Esophagus muscularis mucosa (tissue), 4 donors: ENCODE measurements around the gene SPON1. TPM values are rescaled to one million over a fixed set of nuclear protein-coding genes. Genes with fewer than 3 reads are reported as not detected.
"Not testable (repeated sequence)": the region's sequence is repeated elsewhere in the genome, so short reads cannot be mapped to it uniquely, and the experiment has no call there.

Source experiments
- DNase-seq: peaks from one replicate; pipeline ENCODE4 v3.0.0-alpha.2; 2017; ENCODE audit errors: extremely low spot score
- H3K27ac ChIP-seq, 4 donors: fragments of 200-600 bp; sonication (generic); replicated peaks in 1 of 4; 1 replicate in 3 of 4; 2 replicates in 1 of 4; pipeline ENCODE4 v1.5.1; 2016 to 2019; ENCODE audit warnings: mild to moderate bottlenecking in 1 of 4
- H3K27me3 ChIP-seq, 4 donors: fragments of 200-600 bp; sonication (generic); one replicate each; pipeline versions ENCODE4 v1.5.1 to v1.6.0; 2016 to 2019
- H3K36me3 ChIP-seq, 4 donors: fragments of 200-600 bp; sonication (generic); one replicate each; pipeline ENCODE4 v1.5.1; 2016 to 2019
- H3K4me1 ChIP-seq, 4 donors: fragments of 200-600 bp; sonication (generic); one replicate each; pipeline ENCODE4 v1.5.1; 2016 to 2019
- H3K4me3 ChIP-seq, 4 donors: fragments of 200-600 bp; sonication (generic); 1 replicate in 2 of 4; 2 replicates in 2 of 4; pipeline ENCODE4 v1.5.1; 2016 to 2019; ENCODE audit warnings: mild to moderate bottlenecking in 4 of 4, moderate library complexity in 1 of 4
- H3K9me3 ChIP-seq, 4 donors: fragments of 200-600 bp; sonication (generic); 1 replicate in 3 of 4; 2 replicates in 1 of 4; pipeline ENCODE4 v1.5.1; 2016 to 2019
- CTCF ChIP-seq, 3 experiments: fragments of 200-600 bp in 2 of 3; fragments of 450-650 bp in 1 of 3; sonication (generic) in 2 of 3; IDR thresholded peaks; one replicate each; pipeline ENCODE4 v1.5.1; 2017 to 2019; ENCODE audit warnings: antibody characterized with exemption in 3 of 3, mild to moderate bottlenecking in 2 of 3, moderate library complexity in 1 of 3
- EP300 ChIP-seq: sonication (generic); formaldehyde crosslinking; IDR thresholded peaks from one replicate; pipeline ENCODE4 v1.6.1; 2017; ENCODE audit warnings: antibody characterized with exemption
- POLR2A ChIP-seq: fragments of 450-650 bp; IDR thresholded peaks from one replicate; pipeline ENCODE4 v1.6.1; 2017; ENCODE audit warnings: antibody characterized with exemption, moderate library complexity, mild to moderate bottlenecking, low read depth
- POLR2AphosphoS5 ChIP-seq, 2 donors: sonication (generic); formaldehyde crosslinking; IDR thresholded peaks; one replicate each; pipeline ENCODE4 v1.6.1; 2017; ENCODE audit warnings: antibody characterized with exemption in 2 of 2
- WGBS: methylation state at CpG from one replicate; pipeline ENCODE4 v1.1.5; 2018; 5-methylcytosine and 5-hydroxymethylcytosine counted together
- intact Hi-C: fragments of 100-400 bp; cut with DNase I; formaldehyde crosslinking; loops from one replicate; pipeline ENCODE4 v1.15.1; 2023
- total RNA-seq, 4 donors: library from RNA; depleted of rRNA; stranded (reverse); fragments of >200 nt; gene quantifications; one replicate each; pipeline versions ENCODE4 v1.1.0 to v1.2.1, GENCODE V29; 2016

Gene SPON1
- total RNA-seq, 4 donors from 2014 or later = 12.5 to 25.2 (median 19.2) TPM

DNA sequence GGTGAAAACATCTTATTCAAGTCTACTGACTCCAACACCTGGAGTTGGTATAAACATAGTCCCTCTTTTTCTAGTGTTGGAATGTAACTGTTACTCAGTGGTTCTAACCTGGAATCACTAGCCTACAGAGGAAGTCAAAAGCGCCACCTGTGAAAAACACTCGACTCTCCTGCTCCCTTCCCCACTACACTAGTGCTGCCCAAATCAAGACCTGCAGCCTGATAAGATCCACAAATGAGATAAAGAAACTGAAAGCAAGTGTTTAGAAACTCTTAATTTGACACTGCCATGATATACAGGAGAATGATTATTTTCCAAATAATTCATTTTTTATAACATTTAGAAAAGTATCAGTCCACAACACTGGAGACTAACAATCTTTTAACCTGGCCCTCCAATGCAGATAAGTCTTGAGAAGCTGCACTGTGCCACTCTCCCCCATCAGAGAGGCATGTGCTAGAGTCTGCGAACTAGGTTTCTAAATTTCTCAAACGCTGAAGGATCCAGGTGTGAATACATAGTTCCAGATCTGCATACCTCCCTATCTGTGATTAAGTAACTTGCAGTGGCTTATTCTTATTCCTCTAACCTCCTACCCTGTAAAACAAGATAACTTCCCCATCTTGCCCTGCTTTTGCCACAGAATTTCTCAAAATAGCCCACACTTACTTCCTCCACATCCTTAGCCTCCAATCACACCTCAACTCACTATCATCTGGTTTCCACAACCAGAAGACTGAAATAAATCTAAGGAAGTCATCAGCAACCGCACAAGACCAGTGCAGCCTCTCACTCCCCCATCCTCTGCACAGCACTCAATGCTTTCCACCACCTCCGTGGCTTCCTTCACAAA, 308.4 kb downstream of the SPON1 start:
- H3K9me3 ChIP-seq = no peaks in the 10 kb centered on the region
- H3K27ac ChIP-seq = no peak overlapping the region
- no peak for DNase-seq
- H3K27me3 ChIP-seq = no peaks in the 10 kb centered on the region
- 70% methylated on average over 6 of the region's 6 CpGs for WGBS
- TF ChIP-seq POLR2A (no peak), EP300 (no peak), POLR2AphosphoS5 (IDR thresholded peaks at IDR 0.05) (no peak), CTCF (IDR thresholded peaks at IDR 0.05) (no peak)
- no peaks in the 10 kb centered on the region for H3K4me1 ChIP-seq
- H3K36me3 ChIP-seq = peaks cover 0 to 10% (median 4%) of the 10 kb centered on the region in 4 donors
- intact Hi-C loops = no loop called here
- H3K4me3 ChIP-seq = no peak overlapping the region

DNA sequence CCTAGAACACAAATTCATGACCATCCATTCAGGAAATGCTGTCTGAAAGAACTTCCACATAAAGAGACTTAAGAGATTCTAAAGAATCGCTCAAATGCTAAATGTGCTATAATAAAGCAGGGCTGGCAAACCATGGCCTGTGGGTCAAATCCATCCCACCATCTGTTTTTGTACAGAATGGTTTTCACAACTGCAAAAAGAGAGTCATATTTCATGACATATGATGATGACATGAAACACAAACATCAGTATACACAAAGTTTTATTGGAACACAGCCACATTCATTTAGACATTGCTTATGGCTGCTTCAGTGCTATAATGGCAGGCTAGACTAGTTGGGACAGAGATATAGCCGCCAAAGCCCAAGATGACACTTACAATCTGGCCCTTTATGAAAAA, 311.4 kb downstream of the SPON1 start:
- intact Hi-C loops = no loop called here
- H3K9me3 ChIP-seq = no peaks in the 10 kb centered on the region
- H3K27me3 ChIP-seq = no peaks in the 10 kb centered on the region
- H3K4me3 ChIP-seq = no peak overlapping the region
- H3K27ac ChIP-seq = no peak overlapping the region
- TF ChIP-seq POLR2A = no peak
- no peak for TF ChIP-seq POLR2AphosphoS5 (IDR thresholded peaks at IDR 0.05)
- no peak for TF ChIP-seq EP300
- TF ChIP-seq CTCF (IDR thresholded peaks at IDR 0.05) = no peak
- peaks cover 0 to 5% (median 2%) of the 10 kb centered on the region in 4 donors for H3K4me1 ChIP-seq
- no peak for DNase-seq
- WGBS = 89% methylated on average over 2 of the region's 2 CpGs
- H3K36me3 ChIP-seq = peaks cover 0 to 13% (median 8%) of the 10 kb centered on the region in 4 donors

DNA sequence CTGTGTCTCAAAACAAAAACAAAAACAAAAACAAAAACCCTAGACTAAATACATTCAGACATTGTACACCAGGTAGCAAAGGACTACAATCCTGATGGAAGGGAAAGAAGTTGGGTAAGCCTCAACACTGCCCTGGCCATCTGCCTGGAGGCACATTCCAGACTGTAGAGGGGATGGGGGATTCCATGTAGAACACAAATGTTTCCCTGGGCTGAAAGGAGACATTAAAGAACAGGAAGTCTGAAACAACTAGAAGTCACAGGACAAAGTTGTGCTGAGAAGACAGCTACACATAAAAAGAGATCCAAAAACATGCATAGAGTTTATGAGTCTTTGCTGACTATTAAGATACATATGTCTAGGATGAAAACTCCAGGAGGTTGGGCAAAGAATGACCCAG, 312.6 kb downstream of the SPON1 start:
- TF ChIP-seq POLR2A (no peak), CTCF (IDR thresholded peaks at IDR 0.05) (no peak), POLR2AphosphoS5 (IDR thresholded peaks at IDR 0.05) (no peak), EP300 (no peak)
- Histone ChIP-seq H3K36me3 (peaks cover 0 to 14% (median 12%) of the 10 kb centered on the region in 4 donors), H3K4me1 (peaks cover 0 to 5% (median 2%) of the 10 kb centered on the region in 4 donors), H3K27ac (no peak overlapping the region), H3K9me3 (no peaks in the 10 kb centered on the region), H3K27me3 (no peaks in the 10 kb centered on the region), H3K4me3 (no peak overlapping the region)
- intact Hi-C loops = no loop called here
- no peak for DNase-seq

DNA sequence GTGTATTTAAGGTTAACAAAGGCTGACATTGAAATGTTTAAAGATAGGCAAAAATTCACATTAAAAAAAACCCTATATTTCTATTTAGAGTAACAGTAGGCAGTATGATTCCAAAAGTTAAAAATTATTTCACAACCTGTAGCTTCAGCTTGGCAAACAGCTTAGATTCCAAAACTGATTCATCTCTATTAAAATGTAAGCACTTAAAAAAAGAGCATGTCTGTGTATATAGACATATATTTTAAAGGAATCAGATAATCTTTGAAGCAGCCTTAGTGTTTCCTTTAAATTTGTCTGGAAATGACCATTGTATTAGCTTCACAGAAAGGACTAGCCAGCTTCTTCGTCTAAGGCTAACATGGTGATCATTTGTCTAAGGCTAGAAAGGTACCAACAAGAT, 316.3 kb downstream of the SPON1 start:
- H3K27me3 ChIP-seq, H3K4me3 ChIP-seq, H3K9me3 ChIP-seq, H3K4me1 ChIP-seq, intact Hi-C loops, H3K27ac ChIP-seq, DNase-seq: not testable (repeated sequence)
- WGBS = 55% methylated on average over 1 of the region's 1 CpG
- peaks cover 0 to 24% (median 14%) of the 10 kb centered on the region in 4 donors for H3K36me3 ChIP-seq

- Histone ChIP-seq H3K36me3 (peaks cover 0 to 24% (median 11%) of the 10 kb centered on the region in 4 donors), H3K9me3 (no peaks in the 10 kb centered on the region), H3K27ac (peak overlapping the region in 1 of 4 donors; percentile 7), H3K4me3 (no peak overlapping the region), H3K4me1 (peaks cover 0 to 11% (median 0%) of the 10 kb centered on the region in 4 donors), H3K27me3 (no peaks in the 10 kb centered on the region)
- 79% methylated on average over 2 of the region's 2 CpGs for WGBS
- TF ChIP-seq POLR2A (no peak), POLR2AphosphoS5 (IDR thresholded peaks at IDR 0.05) (no peak), EP300 (no peak), CTCF (IDR thresholded peaks at IDR 0.05) (no peak)
- no peak for DNase-seq
- intact Hi-C loops = no loop called here
Measured at GRCh38 chr11:14288189-14288935, 325.8 kb downstream of the SPON1 start.
